GM23338 (cell line): Measurements from ENCODE around the gene ZBTB39. TPM values are rescaled to one million over a fixed set of nuclear protein-coding genes. Genes with fewer than 3 reads are reported as not detected.

Source experiments
- ATAC-seq: fragments of 200-7000 bp; cut with Tn5 transposase; 3 replicates; pipeline ENCODE4 v1.9.1; 2020
- DNase-seq: peaks from one replicate; pipeline ENCODE4 v3.0.0-alpha.2; 2015; ENCODE audit warnings: low spot score
- H2AFZ ChIP-seq: fragments of 200-600 bp; sonication (generic); 2 replicates; pipeline ENCODE4 v1.8.0; 2016; ENCODE audit warnings: antibody characterized with exemption, mild to moderate bottlenecking, moderate library complexity
- H3F3A ChIP-seq: fragments of 200-600 bp; sonication (generic); replicated peaks from 2 replicates; pipeline ENCODE4 v1.8.0; 2017; ENCODE audit warnings: antibody characterized with exemption, mixed run types, low read depth
- H3K27ac ChIP-seq: fragments of 200-600 bp; sonication (generic); 2 replicates; pipeline ENCODE4 v1.6.1; 2016; ENCODE audit warnings: low read depth
- H3K27me3 ChIP-seq: fragments of 200-600 bp; sonication (generic); 2 replicates; pipeline ENCODE4 v1.8.0; 2016; ENCODE audit warnings: mild to moderate bottlenecking, mixed run types, moderate library complexity; ENCODE audit not compliant: insufficient read depth
- H3K36me3 ChIP-seq: fragments of 200-600 bp; sonication (generic); 2 replicates; pipeline ENCODE4 v1.8.0; 2016; ENCODE audit warnings: mild to moderate bottlenecking; ENCODE audit not compliant: insufficient read depth
- H3K4me1 ChIP-seq: fragments of 200-600 bp; sonication (generic); 2 replicates; pipeline ENCODE4 v1.8.0; 2016; ENCODE audit warnings: mild to moderate bottlenecking, moderate library complexity; ENCODE audit not compliant: insufficient read depth
- H3K4me2 ChIP-seq: fragments of 200-600 bp; sonication (generic); 2 replicates; pipeline ENCODE4 v1.7.1; 2017; ENCODE audit warnings: mixed run types
- H3K4me3 ChIP-seq: fragments of 200-600 bp; sonication (generic); 2 replicates; pipeline ENCODE4 v1.6.1; 2016; ENCODE audit warnings: mixed run types
- H3K79me2 ChIP-seq: fragments of 200-600 bp; sonication (generic); replicated peaks from 2 replicates; pipeline ENCODE4 v1.8.0; 2017; ENCODE audit warnings: mild to moderate bottlenecking; ENCODE audit not compliant: insufficient read depth
- H3K9me2 ChIP-seq: fragments of 200-600 bp; sonication (generic); 2 replicates; pipeline ENCODE4 v1.8.0; 2017; ENCODE audit not compliant: insufficient read depth
- H4K20me1 ChIP-seq: fragments of 200-600 bp; sonication (generic); replicated peaks from 2 replicates; pipeline ENCODE4 v1.8.0; 2017; ENCODE audit warnings: mild to moderate bottlenecking; ENCODE audit not compliant: insufficient read depth
- H3K27ac Mint-ChIP-seq: 2 replicates; pipeline ENCODE4 v1.8.0; 2020; ENCODE audit warnings: inconsistent platforms, mild to moderate bottlenecking, moderate library complexity, mixed read lengths
- H3K27me3 Mint-ChIP-seq: 3 replicates; pipeline ENCODE4 v1.8.0; 2022; ENCODE audit warnings: low read depth, mild to moderate bottlenecking, moderate library complexity, mixed read lengths, inconsistent platforms; ENCODE audit not compliant: insufficient read depth, poor library complexity
- H3K36me3 Mint-ChIP-seq: 3 replicates; pipeline ENCODE4 v1.8.0; 2021; ENCODE audit warnings: low read depth, mild to moderate bottlenecking, inconsistent platforms, moderate library complexity, mixed read lengths
- H3K4me1 Mint-ChIP-seq: 3 replicates; pipeline ENCODE4 v1.8.0; 2020; ENCODE audit warnings: mild to moderate bottlenecking, inconsistent platforms, mixed read lengths
- H3K4me3 Mint-ChIP-seq: 3 replicates; pipeline ENCODE4 v1.8.0; 2021; ENCODE audit warnings: moderate library complexity, mild to moderate bottlenecking, inconsistent platforms, mixed read lengths
- H3K9me3 Mint-ChIP-seq: 3 replicates; pipeline ENCODE4 v1.8.0; 2020; ENCODE audit warnings: moderate library complexity, mild to moderate bottlenecking, inconsistent platforms, mixed read lengths
- CREB1 ChIP-seq: fragments of 250-450 bp; sonication (Bioruptor Pico); IDR thresholded peaks from 2 replicates; pipeline ENCODE4 v1.5.0; 2020; ENCODE audit warnings: low read depth, mild to moderate bottlenecking, moderate library complexity
- EZH2 ChIP-seq: fragments of 200-600 bp; sonication (generic); IDR thresholded peaks from one replicate; pipeline ENCODE4 v1.8.0; 2017; ENCODE audit warnings: antibody characterized with exemption, mild to moderate bottlenecking, low read depth; ENCODE audit not compliant: unreplicated experiment
- EZH2phosphoT487 ChIP-seq: fragments of 200-600 bp; sonication (generic); IDR thresholded peaks from one replicate; pipeline ENCODE4 v1.8.1; 2018; ENCODE audit warnings: antibody characterized with exemption; ENCODE audit not compliant: unreplicated experiment
- JUNB ChIP-seq: IDR thresholded peaks from one replicate; pipeline ENCODE4 v1.6.1; 2016; ENCODE audit warnings: antibody characterized with exemption; ENCODE audit not compliant: unreplicated experiment
- NANOG ChIP-seq: IDR thresholded peaks from 2 replicates; pipeline ENCODE4 v1.6.1; 2016; ENCODE audit warnings: antibody characterized with exemption, borderline replicate concordance
- POLR2AphosphoS5 ChIP-seq: IDR thresholded peaks from 2 replicates; pipeline ENCODE4 v1.6.1; 2016; ENCODE audit warnings: antibody characterized with exemption, low read depth
- REST ChIP-seq: IDR thresholded peaks from one replicate; pipeline ENCODE4 v1.6.1; 2018; ENCODE audit warnings: antibody characterized with exemption; ENCODE audit not compliant: unreplicated experiment
- STAT1 ChIP-seq: IDR thresholded peaks from one replicate; pipeline ENCODE4 v1.6.1; 2016; ENCODE audit warnings: antibody characterized with exemption; ENCODE audit not compliant: unreplicated experiment
- ZNF114 ChIP-seq: fragments of 250-450 bp; sonication (Bioruptor Pico); IDR thresholded peaks from 2 replicates; pipeline ENCODE4 v1.5.0; 2020; ENCODE audit warnings: mild to moderate bottlenecking, moderate library complexity
- ZNF331 ChIP-seq: fragments of 250-450 bp; sonication (Bioruptor Pico); IDR thresholded peaks from 2 replicates; pipeline ENCODE4 v1.5.0; 2020; ENCODE audit warnings: low read depth, mild to moderate bottlenecking, moderate library complexity
- polyA plus RNA-seq: library from polyadenylated mRNA; unstranded; fragments of >200 nt; fragmentation: Nextera tagmentation; extraction: Ambion mirVana; gene quantifications from 2 replicates; pipeline ENCODE4 v1.2.1, GENCODE V29; 2016
- total RNA-seq: library from RNA; depleted of rRNA; stranded (reverse); fragments of >200 nt; shearing (Covaris generic); gene quantifications from 2 replicates; pipeline ENCODE4 v1.2.3, GENCODE V29; 2014
- TF ChIP-seq, protein P1 (sequence below): IDR thresholded peaks from 2 replicates; pipeline ENCODE4 v1.6.1; 2016; ENCODE audit warnings: antibody characterized with exemption
- TF ChIP-seq, protein P2 (sequence below), 2 experiments: fragments of 200-600 bp in 1 of 2; sonication (generic) in 1 of 2; conservative IDR thresholded peaks; 2 replicates each; pipeline versions ENCODE4 v1.5.1 to v1.6.1; 2016 to 2017; ENCODE audit warnings: antibody characterized with exemption in 2 of 2, low read depth in 2 of 2, mild to moderate bottlenecking in 2 of 2, moderate library complexity in 1 of 2
- TF ChIP-seq, protein P3 (sequence below): fragments of 250-450 bp; sonication (Bioruptor Pico); IDR thresholded peaks from 2 replicates; pipeline ENCODE4 v1.5.0; 2020; ENCODE audit warnings: mild to moderate bottlenecking, moderate library complexity

Gene ZBTB39
- total and polyA plus RNA-seq, 2 experiments from 2014 or later, result 6.6 to 26.7 TPM

- peaks cover 24% of the 10 kb centered on the region for H3K36me3 Mint-ChIP-seq
- ATAC-seq (no peak), DNase-seq (no peak)
- H3K4me1 ChIP-seq, result no peaks in the 10 kb centered on the region; the same call in 1 of the 2 replicates
- TF ChIP-seq ZNF114 (CRISPR knock-in tag), result no peak
- no peak for TF ChIP-seq EZH2phosphoT487
- no peak for TF ChIP-seq ZNF331 (CRISPR knock-in tag)
- TF ChIP-seq, protein P1, sequence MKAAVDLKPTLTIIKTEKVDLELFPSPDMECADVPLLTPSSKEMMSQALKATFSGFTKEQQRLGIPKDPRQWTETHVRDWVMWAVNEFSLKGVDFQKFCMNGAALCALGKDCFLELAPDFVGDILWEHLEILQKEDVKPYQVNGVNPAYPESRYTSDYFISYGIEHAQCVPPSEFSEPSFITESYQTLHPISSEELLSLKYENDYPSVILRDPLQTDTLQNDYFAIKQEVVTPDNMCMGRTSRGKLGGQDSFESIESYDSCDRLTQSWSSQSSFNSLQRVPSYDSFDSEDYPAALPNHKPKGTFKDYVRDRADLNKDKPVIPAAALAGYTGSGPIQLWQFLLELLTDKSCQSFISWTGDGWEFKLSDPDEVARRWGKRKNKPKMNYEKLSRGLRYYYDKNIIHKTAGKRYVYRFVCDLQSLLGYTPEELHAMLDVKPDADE, result no peak
- no peak for TF ChIP-seq JUNB
- no peak for TF ChIP-seq REST
- no peak for TF ChIP-seq EZH2
- TF ChIP-seq, protein P2, sequence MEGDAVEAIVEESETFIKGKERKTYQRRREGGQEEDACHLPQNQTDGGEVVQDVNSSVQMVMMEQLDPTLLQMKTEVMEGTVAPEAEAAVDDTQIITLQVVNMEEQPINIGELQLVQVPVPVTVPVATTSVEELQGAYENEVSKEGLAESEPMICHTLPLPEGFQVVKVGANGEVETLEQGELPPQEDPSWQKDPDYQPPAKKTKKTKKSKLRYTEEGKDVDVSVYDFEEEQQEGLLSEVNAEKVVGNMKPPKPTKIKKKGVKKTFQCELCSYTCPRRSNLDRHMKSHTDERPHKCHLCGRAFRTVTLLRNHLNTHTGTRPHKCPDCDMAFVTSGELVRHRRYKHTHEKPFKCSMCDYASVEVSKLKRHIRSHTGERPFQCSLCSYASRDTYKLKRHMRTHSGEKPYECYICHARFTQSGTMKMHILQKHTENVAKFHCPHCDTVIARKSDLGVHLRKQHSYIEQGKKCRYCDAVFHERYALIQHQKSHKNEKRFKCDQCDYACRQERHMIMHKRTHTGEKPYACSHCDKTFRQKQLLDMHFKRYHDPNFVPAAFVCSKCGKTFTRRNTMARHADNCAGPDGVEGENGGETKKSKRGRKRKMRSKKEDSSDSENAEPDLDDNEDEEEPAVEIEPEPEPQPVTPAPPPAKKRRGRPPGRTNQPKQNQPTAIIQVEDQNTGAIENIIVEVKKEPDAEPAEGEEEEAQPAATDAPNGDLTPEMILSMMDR (conservative IDR thresholded peaks at IDR 0.05; ENCODE audit: low read depth in 2 of 2), result no peak
- TF ChIP-seq, protein P3, sequence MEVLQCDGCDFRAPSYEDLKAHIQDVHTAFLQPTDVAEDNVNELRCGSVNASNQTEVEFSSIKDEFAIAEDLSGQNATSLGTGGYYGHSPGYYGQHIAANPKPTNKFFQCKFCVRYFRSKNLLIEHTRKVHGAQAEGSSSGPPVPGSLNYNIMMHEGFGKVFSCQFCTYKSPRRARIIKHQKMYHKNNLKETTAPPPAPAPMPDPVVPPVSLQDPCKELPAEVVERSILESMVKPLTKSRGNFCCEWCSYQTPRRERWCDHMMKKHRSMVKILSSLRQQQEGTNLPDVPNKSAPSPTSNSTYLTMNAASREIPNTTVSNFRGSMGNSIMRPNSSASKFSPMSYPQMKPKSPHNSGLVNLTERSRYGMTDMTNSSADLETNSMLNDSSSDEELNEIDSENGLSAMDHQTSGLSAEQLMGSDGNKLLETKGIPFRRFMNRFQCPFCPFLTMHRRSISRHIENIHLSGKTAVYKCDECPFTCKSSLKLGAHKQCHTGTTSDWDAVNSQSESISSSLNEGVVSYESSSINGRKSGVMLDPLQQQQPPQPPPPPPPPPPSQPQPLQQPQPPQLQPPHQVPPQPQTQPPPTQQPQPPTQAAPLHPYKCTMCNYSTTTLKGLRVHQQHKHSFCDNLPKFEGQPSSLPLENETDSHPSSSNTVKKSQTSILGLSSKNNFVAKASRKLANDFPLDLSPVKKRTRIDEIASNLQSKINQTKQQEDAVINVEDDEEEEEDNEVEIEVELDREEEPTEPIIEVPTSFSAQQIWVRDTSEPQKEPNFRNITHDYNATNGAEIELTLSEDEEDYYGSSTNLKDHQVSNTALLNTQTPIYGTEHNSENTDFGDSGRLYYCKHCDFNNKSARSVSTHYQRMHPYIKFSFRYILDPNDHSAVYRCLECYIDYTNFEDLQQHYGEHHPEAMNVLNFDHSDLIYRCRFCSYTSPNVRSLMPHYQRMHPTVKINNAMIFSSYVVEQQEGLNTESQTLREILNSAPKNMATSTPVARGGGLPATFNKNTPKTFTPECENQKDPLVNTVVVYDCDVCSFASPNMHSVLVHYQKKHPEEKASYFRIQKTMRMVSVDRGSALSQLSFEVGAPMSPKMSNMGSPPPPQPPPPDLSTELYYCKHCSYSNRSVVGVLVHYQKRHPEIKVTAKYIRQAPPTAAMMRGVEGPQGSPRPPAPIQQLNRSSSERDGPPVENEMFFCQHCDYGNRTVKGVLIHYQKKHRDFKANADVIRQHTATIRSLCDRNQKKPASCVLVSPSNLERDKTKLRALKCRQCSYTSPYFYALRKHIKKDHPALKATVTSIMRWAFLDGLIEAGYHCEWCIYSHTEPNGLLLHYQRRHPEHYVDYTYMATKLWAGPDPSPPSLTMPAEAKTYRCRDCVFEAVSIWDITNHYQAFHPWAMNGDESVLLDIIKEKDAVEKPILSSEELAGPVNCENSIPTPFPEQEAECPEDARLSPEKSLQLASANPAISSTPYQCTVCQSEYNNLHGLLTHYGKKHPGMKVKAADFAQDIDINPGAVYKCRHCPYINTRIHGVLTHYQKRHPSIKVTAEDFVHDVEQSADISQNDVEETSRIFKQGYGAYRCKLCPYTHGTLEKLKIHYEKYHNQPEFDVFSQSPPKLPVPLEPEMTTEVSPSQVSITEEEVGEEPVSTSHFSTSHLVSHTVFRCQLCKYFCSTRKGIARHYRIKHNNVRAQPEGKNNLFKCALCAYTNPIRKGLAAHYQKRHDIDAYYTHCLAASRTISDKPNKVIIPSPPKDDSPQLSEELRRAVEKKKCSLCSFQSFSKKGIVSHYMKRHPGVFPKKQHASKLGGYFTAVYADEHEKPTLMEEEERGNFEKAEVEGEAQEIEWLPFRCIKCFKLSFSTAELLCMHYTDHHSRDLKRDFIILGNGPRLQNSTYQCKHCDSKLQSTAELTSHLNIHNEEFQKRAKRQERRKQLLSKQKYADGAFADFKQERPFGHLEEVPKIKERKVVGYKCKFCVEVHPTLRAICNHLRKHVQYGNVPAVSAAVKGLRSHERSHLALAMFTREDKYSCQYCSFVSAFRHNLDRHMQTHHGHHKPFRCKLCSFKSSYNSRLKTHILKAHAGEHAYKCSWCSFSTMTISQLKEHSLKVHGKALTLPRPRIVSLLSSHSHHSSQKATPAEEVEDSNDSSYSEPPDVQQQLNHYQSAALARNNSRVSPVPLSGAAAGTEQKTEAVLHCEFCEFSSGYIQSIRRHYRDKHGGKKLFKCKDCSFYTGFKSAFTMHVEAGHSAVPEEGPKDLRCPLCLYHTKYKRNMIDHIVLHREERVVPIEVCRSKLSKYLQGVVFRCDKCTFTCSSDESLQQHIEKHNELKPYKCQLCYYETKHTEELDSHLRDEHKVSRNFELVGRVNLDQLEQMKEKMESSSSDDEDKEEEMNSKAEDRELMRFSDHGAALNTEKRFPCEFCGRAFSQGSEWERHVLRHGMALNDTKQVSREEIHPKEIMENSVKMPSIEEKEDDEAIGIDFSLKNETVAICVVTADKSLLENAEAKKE, result no peak
- TF ChIP-seq CREB1 (CRISPR knock-in tag), result no peak
- no peak for TF ChIP-seq POLR2AphosphoS5
- TF ChIP-seq NANOG, result no peak
- no peak for TF ChIP-seq STAT1
- H3F3A ChIP-seq, result no peaks in the 10 kb centered on the region
- H3K4me3 Mint-ChIP-seq, result no peak overlapping the region
- H3K9me2 ChIP-seq, result no peaks in the 10 kb centered on the region
- H3K36me3 ChIP-seq, result no peaks in the 10 kb centered on the region
- peaks cover 12% of the 10 kb centered on the region for H4K20me1 ChIP-seq
- H3K4me3 ChIP-seq, result no peak overlapping the region
- no peak overlapping the region for H3K27ac ChIP-seq
- no peaks in the 10 kb centered on the region for H3K27me3 ChIP-seq
- H3K4me1 Mint-ChIP-seq, result peaks cover 8% of the 10 kb centered on the region
- H3K4me2 ChIP-seq, result no peak overlapping the region
- peaks cover 20% of the 10 kb centered on the region for H3K79me2 ChIP-seq
- no peak overlapping the region for H2AFZ ChIP-seq
- H3K9me3 Mint-ChIP-seq, result no peaks in the 10 kb centered on the region
- H3K27me3 Mint-ChIP-seq, result peaks cover 8% of the 10 kb centered on the region
- H3K27ac Mint-ChIP-seq, result no peak overlapping the region
Observed at GRCh38 chr12:56995930-56996496, 10.3 kb downstream of the ZBTB39 start.
